HG02571 (cell line): ENCODE results near the gene GDI1.

Source experiments
- ATAC-seq: cut with Tn5 transposase; IDR thresholded peaks from one replicate; pipeline ENCODE4 v1.9.1; 2021; ENCODE audit warnings: mild to moderate bottlenecking, moderate library complexity; ENCODE audit not compliant: unreplicated experiment

Gene GDI1

DNA sequence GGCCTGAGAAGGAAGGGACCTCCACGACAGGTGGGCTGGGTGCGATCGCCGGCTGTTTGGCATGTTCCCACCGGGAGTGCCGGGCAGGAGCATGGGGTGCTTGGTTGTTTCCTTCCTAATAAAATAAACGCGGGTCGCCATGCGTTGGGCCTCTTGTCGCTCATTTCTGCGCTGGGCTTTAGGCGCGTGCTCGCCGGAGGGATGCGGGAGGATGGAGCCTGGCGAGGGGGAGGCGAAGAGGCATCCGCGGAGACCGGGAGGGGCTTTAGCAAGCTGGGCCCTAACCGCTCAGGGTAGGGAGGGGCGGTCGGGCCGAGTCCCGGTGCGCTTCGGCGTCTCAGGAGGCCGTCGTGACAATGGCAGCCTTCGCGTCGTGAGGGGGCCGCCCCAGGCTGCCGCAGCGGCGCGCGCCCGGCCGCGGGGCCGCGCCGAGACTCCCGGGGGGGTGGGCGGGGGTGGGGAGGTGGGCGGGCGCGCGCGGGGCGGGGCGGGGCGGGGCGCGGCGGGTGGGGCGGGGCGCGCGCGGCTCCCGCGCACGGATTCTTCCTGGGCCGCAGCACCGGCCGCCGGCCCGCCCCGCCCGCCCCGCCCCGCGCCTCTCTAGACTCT lies 476 bp upstream of the GDI1 start:
- ATAC-seq = no peak

- ATAC-seq = no peak
Observed at GRCh38 chrX:154437971-154438893, 1.3 kb downstream of the GDI1 start.

DNA sequence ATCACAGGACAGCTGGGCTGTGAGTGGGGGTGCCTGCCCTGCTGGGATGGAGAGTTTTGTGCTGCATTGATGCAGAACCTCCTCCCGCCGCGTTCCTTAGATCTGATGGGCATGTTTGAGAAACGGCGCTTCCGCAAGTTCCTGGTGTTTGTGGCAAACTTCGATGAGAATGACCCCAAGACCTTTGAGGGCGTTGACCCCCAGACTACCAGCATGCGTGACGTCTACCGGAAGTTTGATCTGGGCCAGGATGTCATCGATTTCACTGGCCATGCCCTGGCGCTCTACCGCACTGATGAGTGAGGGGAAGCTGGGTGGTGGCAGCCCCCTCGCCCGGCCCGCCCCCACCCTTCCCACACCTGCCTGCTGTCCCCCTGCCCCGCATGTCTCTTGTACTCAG lies 2.9 kb downstream of the GDI1 start:
- no peak for ATAC-seq

DNA sequence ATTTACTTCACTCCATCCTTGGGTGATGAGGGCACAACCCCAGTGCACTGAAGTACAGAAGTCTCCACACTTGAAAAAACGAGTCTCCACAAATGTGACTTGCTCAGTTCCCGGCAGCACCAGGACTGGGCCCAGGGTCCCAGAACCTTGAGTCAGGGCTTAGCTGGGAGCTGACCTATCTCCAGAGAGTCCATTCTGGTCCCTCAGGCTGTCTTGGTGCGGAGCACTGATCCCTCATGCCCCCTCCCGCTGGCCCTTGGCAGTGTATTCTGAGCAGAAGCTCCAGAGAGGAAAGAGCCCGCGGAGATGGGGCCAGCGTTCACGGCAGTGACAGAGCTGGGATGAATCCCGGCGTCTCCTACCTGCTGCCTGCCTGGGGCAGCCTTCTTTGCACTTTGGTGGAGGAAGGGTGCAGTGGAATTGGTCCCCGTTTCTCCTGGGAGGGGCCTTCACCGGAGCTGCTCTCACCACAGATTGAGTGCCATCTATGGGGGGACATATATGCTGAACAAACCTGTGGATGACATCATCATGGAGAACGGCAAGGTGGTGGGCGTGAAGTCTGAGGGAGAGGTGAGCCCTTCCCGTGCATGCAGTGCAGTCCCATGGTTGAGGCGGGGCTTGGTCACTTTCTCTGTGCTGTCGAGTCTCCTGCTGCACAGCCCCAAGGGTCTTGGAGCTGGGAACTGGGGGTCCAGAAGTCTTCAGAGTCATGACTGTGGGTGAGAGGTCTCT lies 3.8 kb downstream of the GDI1 start:
- ATAC-seq = no peak

GRCh38 chrX:154441564-154441963 lies 4.6 kb downstream of the GDI1 start:
- ATAC-seq = no peak

- ATAC-seq = no peak
Observed at GRCh38 chrX:154441984-154442707, 5.2 kb downstream of the GDI1 start.

DNA sequence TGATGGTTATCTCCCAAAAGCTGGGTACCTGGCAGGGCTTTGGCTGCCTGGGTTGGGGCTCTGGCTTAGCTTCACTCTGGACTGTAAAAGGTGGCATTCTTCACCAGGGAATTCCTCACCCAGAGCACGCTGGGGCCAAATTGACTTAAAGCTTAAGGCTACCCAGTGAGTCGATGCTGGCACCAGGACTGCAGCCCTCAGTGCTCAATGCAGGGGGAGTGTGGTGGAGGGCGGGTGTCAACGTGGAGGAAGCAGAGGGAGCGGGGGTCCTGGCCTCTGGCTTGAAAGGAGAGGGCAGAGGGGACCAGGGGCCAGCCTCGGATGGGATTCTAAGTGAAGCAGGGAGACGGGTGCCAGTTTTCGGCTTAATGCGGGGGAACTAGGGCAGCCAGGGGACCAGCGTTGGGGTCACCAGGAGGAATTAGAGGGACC lies 6.5 kb downstream of the GDI1 start:
- ATAC-seq = no peak

- ATAC-seq = peak; percentile 64
Observed at GRCh38 chrX:154443992-154444754, 7.2 kb downstream of the GDI1 start, which contains the start of gene FAM50A. Gene FAM50A, plus strand, starts transcription at chrX:154444141. Its CDS starts 95 bp downstream, at chrX:154444236.

DNA sequence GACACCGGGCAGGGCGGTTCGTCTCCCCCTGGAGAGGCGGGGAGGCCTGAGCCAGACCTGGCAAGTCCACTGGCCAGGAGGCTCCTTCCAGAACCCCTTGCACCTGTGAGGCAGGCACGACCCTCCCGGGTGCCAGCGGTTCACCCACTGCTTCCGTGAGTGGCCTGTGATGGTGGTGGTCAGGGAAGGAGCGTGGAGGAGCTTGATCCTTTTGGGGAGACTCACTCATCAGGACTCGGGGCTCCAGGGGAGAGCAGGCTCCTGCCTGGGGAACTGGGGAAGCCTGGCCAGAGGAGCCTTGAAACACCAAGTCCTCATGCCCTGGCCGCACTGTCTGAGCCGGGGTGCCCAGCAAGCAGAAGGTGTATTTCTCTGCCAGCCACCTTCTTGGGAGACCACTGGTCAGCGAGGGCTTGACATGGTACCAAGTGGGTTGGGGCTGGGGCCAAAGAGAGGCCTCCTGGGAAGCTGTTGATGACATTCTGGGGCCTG lies 7.8 kb downstream of the GDI1 start:
- no peak for ATAC-seq

- ATAC-seq = no peak
Observed at GRCh38 chrX:154445776-154446175, 8.8 kb downstream of the GDI1 start.

- no peak for ATAC-seq
Observed at GRCh38 chrX:154446430-154446829, 9.5 kb downstream of the GDI1 start.

DNA sequence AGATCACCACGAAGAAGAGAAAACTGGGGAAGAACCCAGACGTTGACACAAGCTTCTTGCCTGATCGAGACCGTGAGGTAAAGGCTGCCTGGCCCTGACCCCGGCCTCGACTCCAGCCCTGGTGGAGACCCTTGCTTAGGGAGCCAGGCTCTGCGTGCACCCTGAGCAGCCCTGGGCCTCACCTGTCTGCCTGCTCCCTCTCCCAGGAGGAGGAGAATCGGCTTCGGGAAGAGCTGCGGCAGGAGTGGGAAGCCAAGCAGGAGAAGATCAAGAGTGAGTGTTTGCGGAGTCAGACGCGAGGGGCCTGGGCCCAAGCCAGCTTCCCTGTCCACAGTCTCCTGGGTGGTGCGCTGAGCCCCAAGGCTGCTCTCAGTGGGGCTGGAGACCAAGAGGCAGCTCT lies 11.5 kb downstream of the GDI1 start:
- no peak for ATAC-seq

GRCh38 chrX:154449618-154450017 lies 12.7 kb downstream of the GDI1 start:
- no peak for ATAC-seq

DNA sequence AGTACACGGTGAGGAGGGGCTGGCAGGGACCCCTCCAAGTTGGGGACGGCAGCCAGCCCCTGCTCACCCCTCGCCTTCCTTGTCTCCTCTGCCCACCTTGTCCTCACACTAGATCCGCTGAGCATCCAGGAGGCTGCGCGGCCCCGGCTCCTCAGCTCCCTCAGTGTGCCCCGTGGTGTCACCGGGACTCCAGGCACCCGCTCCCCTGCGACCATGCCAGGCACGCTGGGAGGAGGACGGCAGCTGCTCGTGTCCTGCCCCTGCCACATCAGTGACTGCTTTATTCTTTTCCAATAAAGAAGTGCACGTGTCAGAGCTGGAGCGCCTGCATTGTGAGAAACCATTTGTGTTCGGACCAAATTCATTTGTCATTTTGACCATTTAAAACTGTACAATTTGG lies 13.4 kb downstream of the GDI1 start:
- ATAC-seq = no peak

GRCh38 chrX:154452823-154453222 lies 15.9 kb downstream of the GDI1 start:
- no peak for ATAC-seq

GRCh38 chrX:154457491-154458115 lies 20.6 kb downstream of the GDI1 start:
- peak; percentile 43 for ATAC-seq

DNA sequence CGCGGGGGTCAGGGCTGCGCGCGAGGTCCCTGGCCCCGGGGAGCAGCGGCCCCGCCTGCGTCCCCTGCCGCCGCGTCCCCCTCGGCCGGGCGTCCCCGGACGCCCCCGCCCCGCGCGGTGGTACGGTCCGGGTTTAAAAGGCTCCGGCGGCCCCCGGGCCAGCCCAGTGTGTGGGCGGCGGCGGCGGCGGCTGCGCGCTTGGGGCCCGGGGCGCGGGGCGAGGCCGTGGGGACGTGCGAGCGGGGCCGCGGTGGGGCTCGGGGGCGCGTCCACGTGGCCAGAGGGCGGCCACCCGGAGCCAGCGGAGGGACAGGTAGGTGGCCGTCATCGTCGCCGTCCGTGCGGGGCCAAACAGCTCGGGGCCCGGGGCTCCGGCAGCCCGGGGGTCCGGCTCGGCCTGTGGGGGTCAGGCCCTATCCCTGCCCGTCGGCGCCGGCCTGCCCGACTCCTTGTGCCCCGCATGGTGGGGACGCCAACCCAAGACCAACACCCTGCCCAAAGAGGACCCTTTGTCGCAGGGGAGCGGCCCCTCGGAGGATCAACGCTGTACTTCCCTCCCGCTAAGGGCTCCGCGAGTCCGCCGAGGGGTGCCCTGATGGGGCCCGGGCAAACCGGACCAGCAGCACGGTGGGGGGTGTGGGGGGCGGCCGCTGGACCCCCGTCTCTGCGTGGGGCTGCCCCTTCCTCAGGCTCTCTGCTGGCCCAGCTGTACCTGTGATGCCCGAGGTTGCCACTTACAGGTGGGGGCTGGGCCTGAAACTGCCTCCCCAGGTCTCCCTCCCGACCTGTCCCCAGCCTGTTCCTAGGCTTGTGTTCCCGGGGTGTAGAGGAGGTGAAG lies 21.4 kb downstream of the GDI1 start, which contains the start of gene PLXNA3:
Gene PLXNA3 (plus strand): TSS at position 166 of the 838 bp plus-strand sequence. CDS start 1,903 bp downstream, outside the sequence.
- ATAC-seq = peak; percentile 57
